Measurements from ENCODE around the gene POT1. TPM values are rescaled to one million over a fixed set of nuclear protein-coding genes. Genes with fewer than 3 reads are reported as not detected.

Gene POT1
- total and polyA plus RNA-seq, 2 donors (not counting 3 experiments of a cell fraction or from before 2014, with no cell fraction given), result 11.1 to 22.4 TPM

DNA sequence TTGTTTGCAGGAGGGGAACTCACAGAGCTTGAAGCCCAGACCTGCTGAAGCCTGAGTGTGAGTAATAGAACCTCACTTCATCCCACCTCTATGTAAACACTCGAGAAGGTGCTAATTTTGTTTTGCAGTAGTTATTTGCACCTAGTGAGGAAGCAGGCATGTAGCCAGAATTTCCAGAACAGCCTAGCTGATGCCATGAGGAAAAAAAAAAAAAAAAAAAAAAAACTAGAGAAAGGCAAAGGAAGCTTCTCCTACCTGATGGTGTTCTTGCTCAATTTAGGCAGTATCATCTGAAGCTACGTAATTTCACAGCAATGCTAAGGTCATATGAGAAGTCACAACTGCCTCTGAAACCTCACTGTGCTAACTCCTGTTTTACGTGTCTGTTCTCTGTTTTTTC lies 150.4 kb downstream of the POT1 start:
- H3K4me1 ChIP-seq (ENCODE audit: control insufficient read depth, extremely low read depth, insufficient read depth, low read length), result peaks cover 11% of the 10 kb centered on the region
- no peak overlapping the region for H3K4me2 ChIP-seq (ENCODE audit: insufficient read depth, low read length)
- no peak overlapping the region for H3K27ac ChIP-seq (ENCODE audit: insufficient read depth, low read depth, low read length)
- no peaks in the 10 kb centered on the region for H3K9me1 ChIP-seq (replicated peaks; ENCODE audit: control insufficient read depth, extremely low read depth, insufficient read depth, low read length)
- no peaks in the 10 kb centered on the region for H3K36me3 ChIP-seq (ENCODE audit: control insufficient read depth in 2 of 2, extremely low read depth in 1 of 2, insufficient read depth in 2 of 2, low read length in 2 of 2)
- H3K79me2 ChIP-seq (ENCODE audit: control insufficient read depth, insufficient read depth, low read length), result no peaks in the 10 kb centered on the region
- no peaks in the 10 kb centered on the region for H3K9me3 ChIP-seq (replicated peaks; ENCODE audit: control insufficient read depth, insufficient read depth, low read length)
- TF ChIP-seq GATA2 (IDR thresholded peaks at IDR 0.05; ENCODE audit: insufficient read depth, insufficient read length, low read depth, low read length) (no peak), POLR2AphosphoS5 (IDR thresholded peaks at IDR 0.05; ENCODE audit: insufficient read depth, low read depth, low read length) (no peak), JUN (IDR thresholded peaks at IDR 0.05; ENCODE audit: borderline replicate concordance, insufficient read depth, insufficient read length, low read depth) (no peak)
- TF ChIP-seq, protein P1, sequence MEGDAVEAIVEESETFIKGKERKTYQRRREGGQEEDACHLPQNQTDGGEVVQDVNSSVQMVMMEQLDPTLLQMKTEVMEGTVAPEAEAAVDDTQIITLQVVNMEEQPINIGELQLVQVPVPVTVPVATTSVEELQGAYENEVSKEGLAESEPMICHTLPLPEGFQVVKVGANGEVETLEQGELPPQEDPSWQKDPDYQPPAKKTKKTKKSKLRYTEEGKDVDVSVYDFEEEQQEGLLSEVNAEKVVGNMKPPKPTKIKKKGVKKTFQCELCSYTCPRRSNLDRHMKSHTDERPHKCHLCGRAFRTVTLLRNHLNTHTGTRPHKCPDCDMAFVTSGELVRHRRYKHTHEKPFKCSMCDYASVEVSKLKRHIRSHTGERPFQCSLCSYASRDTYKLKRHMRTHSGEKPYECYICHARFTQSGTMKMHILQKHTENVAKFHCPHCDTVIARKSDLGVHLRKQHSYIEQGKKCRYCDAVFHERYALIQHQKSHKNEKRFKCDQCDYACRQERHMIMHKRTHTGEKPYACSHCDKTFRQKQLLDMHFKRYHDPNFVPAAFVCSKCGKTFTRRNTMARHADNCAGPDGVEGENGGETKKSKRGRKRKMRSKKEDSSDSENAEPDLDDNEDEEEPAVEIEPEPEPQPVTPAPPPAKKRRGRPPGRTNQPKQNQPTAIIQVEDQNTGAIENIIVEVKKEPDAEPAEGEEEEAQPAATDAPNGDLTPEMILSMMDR (IDR thresholded peaks at IDR 0.05; ENCODE audit: extremely low read depth in 1 of 2, insufficient read depth in 1 of 2, low read depth in 1 of 2, low read length in 2 of 2), result no peak
- intact Hi-C loops (cut with micrococcal nuclease), result no loop called here
- BruUV-seq (replicated peaks), result no TSS peak
- no peaks in the 10 kb centered on the region for H4K20me1 ChIP-seq (replicated peaks; ENCODE audit: control insufficient read depth, extremely low read depth, insufficient read depth, low read length)
- ChIA-PET POLR2A (no interaction called here), CTCF (interaction anchor here (0.8 to 1.3 kb wide), 4 partner anchors 11 to 678 kb away, joined by 3 to 9 read pairs (median 4); partner anchors contain the start of gene GPR37)
- no peak for DNase-seq (ENCODE audit: low read depth, low spot score)
- H3K4me3 ChIP-seq (replicated peaks in 1 of 3; ENCODE audit: insufficient read depth in 1 of 3, low read depth in 1 of 3, low read length in 3 of 3), result no peak overlapping the region
- H3K27me3 ChIP-seq (ENCODE audit: control insufficient read depth in 2 of 2, insufficient read depth in 2 of 2, low read length in 2 of 2), result no peaks in the 10 kb centered on the region
- dilution Hi-C loops (cut with MboI; ENCODE audit: extremely low pct_ligation_motif_present, low sequenced_read_pairs), result no loop called here
- no peak overlapping the region for H2AFZ ChIP-seq (ENCODE audit: low read depth, low read length)
- no peak for FAIRE-seq
- H3K9ac ChIP-seq (replicated peaks; ENCODE audit: extremely low read depth, insufficient read depth, low read length), result no peak overlapping the region

DNA sequence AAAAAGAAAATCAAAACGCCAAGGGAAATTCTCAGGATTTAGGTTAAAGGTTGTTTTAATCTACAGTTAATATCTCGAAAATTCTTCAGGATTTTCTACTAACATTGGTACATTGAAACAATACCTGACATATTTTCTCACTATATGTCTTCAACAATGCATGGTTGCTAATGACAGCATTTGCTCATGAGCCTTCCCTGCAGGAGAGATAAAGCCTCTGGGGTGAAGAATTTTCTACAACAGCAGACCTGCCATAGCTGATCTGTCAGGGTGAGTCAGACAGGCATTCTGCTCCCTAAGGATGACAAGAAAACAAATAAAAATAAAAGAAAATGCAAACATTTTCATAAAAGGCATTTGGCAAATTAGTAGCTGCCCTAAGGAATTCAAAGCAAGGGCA lies 152.4 kb downstream of the POT1 start:
- POLR2A ChIA-PET, result no interaction called here

More for the DNA sequence above, 152.4 kb downstream of the POT1 start:
- no TSS peak for BruUV-seq (replicated peaks)
- Histone ChIP-seq H4K20me1 (replicated peaks; ENCODE audit: control insufficient read depth, extremely low read depth, insufficient read depth, low read length) (no peaks in the 10 kb centered on the region), H2AFZ (ENCODE audit: low read depth, low read length) (no peak overlapping the region), H3K27ac (ENCODE audit: insufficient read depth, low read depth, low read length) (no peak overlapping the region), H3K27me3 (ENCODE audit: control insufficient read depth in 2 of 2, insufficient read depth in 2 of 2, low read length in 2 of 2) (peaks cover 0 to 1% of the 10 kb centered on the region in 2 experiments), H3K9me3 (replicated peaks; ENCODE audit: control insufficient read depth, insufficient read depth, low read length) (no peaks in the 10 kb centered on the region), H3K9me1 (replicated peaks; ENCODE audit: control insufficient read depth, extremely low read depth, insufficient read depth, low read length) (no peaks in the 10 kb centered on the region), H3K4me1 (ENCODE audit: control insufficient read depth, extremely low read depth, insufficient read depth, low read length) (no peaks in the 10 kb centered on the region), H3K9ac (replicated peaks; ENCODE audit: extremely low read depth, insufficient read depth, low read length) (no peak overlapping the region), H3K79me2 (ENCODE audit: control insufficient read depth, insufficient read depth, low read length) (no peaks in the 10 kb centered on the region), H3K36me3 (ENCODE audit: control insufficient read depth in 2 of 2, extremely low read depth in 1 of 2, insufficient read depth in 2 of 2, low read length in 2 of 2) (no peaks in the 10 kb centered on the region), H3K4me3 (replicated peaks in 1 of 3; ENCODE audit: insufficient read depth in 1 of 3, low read depth in 1 of 3, low read length in 3 of 3) (no peak overlapping the region), H3K4me2 (ENCODE audit: insufficient read depth, low read length) (no peak overlapping the region)
- TF ChIP-seq GATA2 (IDR thresholded peaks at IDR 0.05; ENCODE audit: insufficient read depth, insufficient read length, low read depth, low read length), result no peak
- no peak for TF ChIP-seq MYC (IDR thresholded peaks at IDR 0.05; ENCODE audit: low read depth, low read length)
- TF ChIP-seq, protein P2, sequence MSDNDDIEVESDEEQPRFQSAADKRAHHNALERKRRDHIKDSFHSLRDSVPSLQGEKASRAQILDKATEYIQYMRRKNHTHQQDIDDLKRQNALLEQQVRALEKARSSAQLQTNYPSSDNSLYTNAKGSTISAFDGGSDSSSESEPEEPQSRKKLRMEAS (IDR thresholded peaks at IDR 0.05; ENCODE audit: insufficient read depth, insufficient read length), result no peak
- TF ChIP-seq POLR2A (IDR thresholded peaks at IDR 0.05; ENCODE audit: low read depth, low read length), result no peak
- TF ChIP-seq POLR2AphosphoS5 (IDR thresholded peaks at IDR 0.05; ENCODE audit: insufficient read depth, low read depth, low read length), result no peak
- TF ChIP-seq JUN (IDR thresholded peaks at IDR 0.05; ENCODE audit: borderline replicate concordance, insufficient read depth, insufficient read length, low read depth), result no peak
- TF ChIP-seq EZH2 (IDR thresholded peaks at IDR 0.05; ENCODE audit: borderline replicate concordance, low read depth, low read length, severe bottlenecking), result no peak
- no peak for TF ChIP-seq FOS (IDR thresholded peaks at IDR 0.05; ENCODE audit: borderline replicate concordance, insufficient read depth, low read length)
- TF ChIP-seq, protein P1 (IDR thresholded peaks at IDR 0.05; ENCODE audit: extremely low read depth in 1 of 2, insufficient read depth in 1 of 2, low read depth in 1 of 2, low read length in 2 of 2), result no peak
- DNase-seq (ENCODE audit: low read depth, low spot score) (no peak), FAIRE-seq (no peak)
- intact Hi-C loops (cut with micrococcal nuclease) (no loop called here), dilution Hi-C loops (cut with MboI; ENCODE audit: extremely low pct_ligation_motif_present, low sequenced_read_pairs) (no loop called here)
- CTCF ChIA-PET, result interaction anchor here (1.0 to 1.9 kb wide), 4 partner anchors 8 to 686 kb away, joined by 3 to 14 read pairs (median 4); no protein-coding TSS in a partner anchor
